ENCODE measurements around the gene TMX4.
"Not testable (repeated sequence)": the region's sequence is repeated elsewhere in the genome, so short reads cannot be mapped to it uniquely, and the experiment has no call there.

TMX4 gene

DNA sequence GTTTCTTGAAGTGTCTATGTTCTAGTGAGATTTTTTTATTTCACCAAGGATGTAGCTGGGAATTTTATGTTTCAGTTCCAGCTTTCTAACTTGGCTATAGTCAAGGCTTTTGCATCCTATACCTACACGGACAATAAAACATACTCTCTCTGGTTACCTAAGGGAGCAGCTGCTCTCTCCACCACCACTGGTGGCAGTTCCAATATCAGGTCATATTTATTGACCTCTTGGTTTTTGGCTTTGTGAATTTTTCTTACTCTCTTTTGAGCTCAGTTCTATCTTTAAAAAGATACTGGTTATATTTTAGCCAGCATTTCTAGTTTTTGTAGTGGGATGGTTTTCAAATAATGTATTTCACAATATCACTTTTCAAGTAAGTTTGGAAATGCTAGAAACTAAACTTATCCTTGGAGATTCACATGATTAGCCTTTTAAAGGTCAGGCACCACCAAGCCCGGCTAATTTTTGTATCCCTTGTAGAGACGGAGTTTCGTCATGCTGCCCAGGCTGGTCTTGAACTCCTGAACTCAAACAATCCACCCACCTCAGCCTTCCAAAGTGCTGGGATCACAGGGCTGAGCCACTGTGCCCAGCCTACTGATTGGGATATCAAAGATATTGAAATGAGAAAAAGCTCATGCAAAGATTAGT is 44.7 kb downstream of the TMX4 start:
- H3K4me3 ChIP-seq (ENCODE audit: low read depth, low read length): no peak overlapping the region
- TF ChIP-seq CTCF (IDR thresholded peaks at IDR 0.05; ENCODE audit: borderline replicate concordance, insufficient read depth, low read depth, low read length): no peak

DNA sequence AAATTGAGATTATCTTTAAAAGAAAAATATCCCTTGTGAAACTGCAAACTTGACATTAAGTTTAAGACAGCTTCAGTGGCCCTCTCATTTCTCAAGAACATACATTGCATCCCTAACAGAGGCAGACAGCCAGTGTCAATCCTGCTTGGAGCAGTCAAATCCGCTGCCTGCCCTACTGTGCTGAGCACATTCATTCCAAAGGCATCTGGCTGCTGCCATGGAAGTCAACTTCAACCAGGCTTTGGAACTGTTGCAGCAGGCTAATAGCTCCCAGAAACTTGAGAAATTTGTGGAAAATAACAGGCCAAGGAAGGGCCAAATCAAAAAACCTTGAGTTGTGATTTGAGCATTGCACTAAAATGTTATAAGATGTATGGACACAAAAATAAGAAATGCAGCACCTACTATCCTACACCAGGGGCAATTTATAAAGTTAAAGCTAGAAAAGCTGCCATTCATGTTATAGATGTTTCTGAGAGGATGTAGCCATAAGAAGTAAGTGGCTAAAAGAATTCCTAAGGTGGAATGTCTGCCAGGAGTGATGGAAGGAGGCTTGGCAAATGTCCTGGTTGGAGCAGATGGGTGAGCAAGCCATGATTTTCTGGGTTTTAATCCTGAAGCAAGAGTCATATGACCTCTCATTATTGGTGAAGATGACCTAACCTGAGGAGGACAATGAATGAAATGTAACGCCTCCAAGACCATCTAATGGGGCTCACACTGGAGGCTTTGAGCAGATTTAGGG is 47.9 kb downstream of the TMX4 start:
- no peak overlapping the region for H3K4me3 ChIP-seq (ENCODE audit: low read depth, low read length)
- no peak for TF ChIP-seq CTCF (IDR thresholded peaks at IDR 0.05; ENCODE audit: borderline replicate concordance, insufficient read depth, low read depth, low read length)

DNA sequence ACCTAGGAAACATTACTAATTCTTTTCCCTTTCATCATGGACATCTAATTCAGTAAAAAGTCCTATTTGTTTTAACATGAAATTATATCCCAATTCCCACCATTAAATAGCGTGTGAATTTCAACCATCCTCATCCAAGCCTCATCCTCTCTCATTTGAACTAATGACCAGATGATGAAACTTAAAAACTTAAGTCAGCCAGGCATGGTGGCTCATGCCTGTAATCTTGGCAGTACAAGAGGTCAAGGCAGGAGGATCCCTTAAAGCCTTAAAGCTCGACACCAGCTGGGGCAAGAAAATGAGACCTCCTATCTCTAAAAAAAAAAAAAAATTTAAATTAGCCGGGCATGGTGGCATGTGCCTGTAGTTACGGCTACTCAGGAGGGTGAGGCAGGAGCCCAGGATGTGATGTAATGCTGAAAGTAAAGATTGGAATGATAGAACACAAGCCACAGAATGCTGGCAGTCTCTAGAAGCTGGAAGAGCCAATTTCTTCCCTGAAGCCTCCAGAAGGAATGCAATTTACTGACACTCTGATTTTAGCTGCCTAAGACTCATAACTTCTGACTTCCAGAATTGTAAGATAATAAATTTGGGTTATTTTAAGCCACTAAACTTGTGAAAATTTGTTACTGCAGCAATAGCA is 52.2 kb downstream of the TMX4 start:
- no peak for TF ChIP-seq CTCF (IDR thresholded peaks at IDR 0.05; ENCODE audit: borderline replicate concordance, insufficient read depth, low read depth, low read length)

DNA sequence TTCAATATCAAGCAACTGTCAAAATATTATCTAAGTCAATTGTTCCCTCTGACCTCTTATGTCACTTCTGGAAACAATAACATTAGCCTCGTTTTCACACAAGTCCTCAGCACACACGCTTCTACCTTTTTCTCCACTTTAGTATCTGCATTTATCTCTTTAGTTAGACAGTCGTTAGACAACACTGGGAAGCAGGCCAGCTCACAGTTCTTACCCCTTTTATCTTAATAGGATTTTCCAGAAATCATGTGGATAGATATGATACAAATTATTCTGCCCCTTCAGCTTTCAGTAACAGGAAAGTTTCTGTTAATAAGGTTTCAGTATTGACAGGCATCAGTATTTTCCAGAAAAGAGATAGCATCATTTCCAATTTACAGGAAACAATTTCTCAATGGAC is 53.4 kb downstream of the TMX4 start:
- no peak for TF ChIP-seq CTCF (IDR thresholded peaks at IDR 0.05; ENCODE audit: borderline replicate concordance, insufficient read depth, low read depth, low read length)
- H3K4me3 ChIP-seq (ENCODE audit: low read depth, low read length): no peak overlapping the region

More for the DNA sequence above, 52.2 kb downstream of the TMX4 start:
- H3K4me3 ChIP-seq (ENCODE audit: low read depth, low read length): no peak overlapping the region

- H3K4me3 ChIP-seq (ENCODE audit: low read depth, low read length): no peak overlapping the region
- no peak for TF ChIP-seq CTCF (IDR thresholded peaks at IDR 0.05; ENCODE audit: borderline replicate concordance, insufficient read depth, low read depth, low read length)
Measured at GRCh38 chr20:7959484-7959883, 60.1 kb downstream of the TMX4 start.

DNA sequence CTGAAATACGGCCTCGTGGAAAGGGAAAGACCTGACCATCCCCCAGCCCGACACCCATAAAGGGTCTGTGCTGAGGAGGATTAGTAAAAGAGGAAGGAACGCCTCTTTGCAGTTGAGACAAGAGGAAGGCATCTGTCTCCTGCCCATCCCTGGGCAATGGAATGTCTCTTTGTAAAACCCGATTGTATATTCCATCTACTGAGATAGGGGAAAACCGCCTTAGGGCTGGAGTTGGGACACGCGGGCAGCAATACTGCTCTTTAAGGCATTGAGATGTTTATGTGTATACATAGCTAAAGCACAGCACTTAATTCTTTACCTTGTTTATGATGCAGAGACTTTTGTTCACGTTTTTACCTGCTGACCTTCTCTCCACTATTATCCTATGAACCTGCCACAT is 63.0 kb downstream of the TMX4 start:
- not testable (repeated sequence) for H3K4me3 ChIP-seq (ENCODE audit: low read depth, low read length)

GRCh38 chr20:7950387-7950786 is 69.2 kb downstream of the TMX4 start:
- TF ChIP-seq CTCF (IDR thresholded peaks at IDR 0.05; ENCODE audit: borderline replicate concordance, insufficient read depth, low read depth, low read length): no peak
- no peak overlapping the region for H3K4me3 ChIP-seq (ENCODE audit: low read depth, low read length)
